HEK293 (cell line): Measurements from ENCODE around the gene FOSB.

Source experiments
- CTCF ChIA-PET: fragments of 350-600 bp; formaldehyde crosslinking; extraction: SDS; loops from one replicate; lab custom pipeline; 2021; ENCODE audit warnings: antibody characterized with exemption; lab: Yijun Ruan, JAX
- POLR2A ChIA-PET: fragments of 300-600 bp; formaldehyde crosslinking; extraction: SDS; loops from one replicate; lab custom pipeline; 2020; ENCODE audit warnings: antibody characterized with exemption, inconsistent platforms; lab: Yijun Ruan, JAX
- H3K27ac ChIP-seq: fragments of 200-500 bp; sonication (Bioruptor generic); 2 replicates; pipeline ENCODE4 v1.5.1; 2014; ENCODE audit warnings: low read depth, low read length, control low read depth, inconsistent platforms; ENCODE audit errors: extremely low read depth
- H3K36me3 ChIP-seq, 2 experiments: fragments of 200-500 bp in 1 of 2; sonication (Bioruptor generic) in 1 of 2; 1 replicate in 1 of 2; 2 replicates in 1 of 2; pipeline ENCODE4 v1.5.1; 2014 to 2017; ENCODE audit warnings: inconsistent platforms in 2 of 2, low read length in 2 of 2; ENCODE audit not compliant: control insufficient read depth in 2 of 2, insufficient read depth in 1 of 2
- H3K4me1 ChIP-seq: fragments of 200-500 bp; sonication (Bioruptor generic); 2 replicates; pipeline ENCODE4 v1.5.1; 2014; ENCODE audit warnings: mild to moderate bottlenecking, low read length, inconsistent platforms; ENCODE audit not compliant: control insufficient read depth, insufficient read depth
- H3K4me3 ChIP-seq: 2 replicates; pipeline ENCODE4 v1.5.1; 2011; ENCODE audit warnings: low read depth, mild to moderate bottlenecking, control low read depth, low read length, moderate library complexity
- H3K9me3 ChIP-seq: fragments of 200-500 bp; sonication (Bioruptor generic); 2 replicates; pipeline ENCODE4 v1.5.1; 2014; ENCODE audit warnings: low read depth, low read length, inconsistent platforms; ENCODE audit not compliant: control insufficient read depth, insufficient read depth
- PRDM4 ChIP-seq: fragments of 450-650 bp; formaldehyde crosslinking; IDR thresholded peaks from 2 replicates; pipeline ENCODE4 v1.5.1; 2017; ENCODE audit warnings: missing biosample characterization, missing genetic modification characterization
- ZBTB10 ChIP-seq: fragments of 450-650 bp; formaldehyde crosslinking; IDR thresholded peaks from 2 replicates; pipeline ENCODE4 v1.5.1; 2016; ENCODE audit warnings: missing biosample characterization, missing genetic modification characterization
- ZFP69B ChIP-seq: fragments of 450-650 bp; formaldehyde crosslinking; IDR thresholded peaks from 2 replicates; pipeline ENCODE4 v1.5.1; 2016; ENCODE audit warnings: missing biosample characterization, missing genetic modification characterization
- ZNF112 ChIP-seq: fragments of 450-650 bp; formaldehyde crosslinking; IDR thresholded peaks from 2 replicates; pipeline ENCODE4 v1.5.0; 2017; ENCODE audit warnings: missing biosample characterization, missing genetic modification characterization
- ZNF121 ChIP-seq: fragments of 450-650 bp; formaldehyde crosslinking; IDR thresholded peaks from 2 replicates; pipeline ENCODE4 v1.5.1; 2016; ENCODE audit warnings: missing biosample characterization, missing genetic modification characterization
- ZNF157 ChIP-seq: fragments of 450-650 bp; formaldehyde crosslinking; IDR thresholded peaks from 2 replicates; pipeline ENCODE4 v1.5.1; 2016; ENCODE audit warnings: missing biosample characterization, missing genetic modification characterization
- ZNF223 ChIP-seq: fragments of 450-650 bp; formaldehyde crosslinking; IDR thresholded peaks from 2 replicates; pipeline ENCODE4 v1.5.1; 2016; ENCODE audit warnings: missing biosample characterization, missing genetic modification characterization
- ZNF324 ChIP-seq: fragments of 450-650 bp; formaldehyde crosslinking; IDR thresholded peaks from 2 replicates; pipeline ENCODE4 v1.5.1; 2016; ENCODE audit warnings: missing biosample characterization, missing genetic modification characterization
- ZNF335 ChIP-seq: fragments of 450-650 bp; formaldehyde crosslinking; conservative IDR thresholded peaks from 2 replicates; pipeline ENCODE4 v1.5.1; 2016; ENCODE audit warnings: missing biosample characterization, missing genetic modification characterization
- ZNF48 ChIP-seq: fragments of 450-650 bp; formaldehyde crosslinking; IDR thresholded peaks from 2 replicates; pipeline ENCODE4 v1.5.1; 2016; ENCODE audit warnings: missing biosample characterization, missing genetic modification characterization
- ZNF518A ChIP-seq: fragments of 450-650 bp; formaldehyde crosslinking; conservative IDR thresholded peaks from 2 replicates; pipeline ENCODE4 v1.5.1; 2016; ENCODE audit warnings: low read depth, missing biosample characterization, missing genetic modification characterization
- ZNF629 ChIP-seq: fragments of 450-650 bp; formaldehyde crosslinking; IDR thresholded peaks from 2 replicates; pipeline ENCODE4 v1.5.1; 2017; ENCODE audit warnings: missing biosample characterization, missing genetic modification characterization
- ZNF692 ChIP-seq: fragments of 450-650 bp; formaldehyde crosslinking; IDR thresholded peaks from 2 replicates; pipeline ENCODE4 v1.5.1; 2016; ENCODE audit warnings: missing biosample characterization, missing genetic modification characterization

Gene FOSB

GRCh38 chr19:45451131-45451849 lies 16.5 kb upstream of the FOSB start (continued):
- no peak for TF ChIP-seq ZNF518A (tag by site-specific recombination)
- TF ChIP-seq ZBTB10 (tag by site-specific recombination) = peak; percentile 34; the same call in 1 of the 2 replicates
- TF ChIP-seq PRDM4 (tag by site-specific recombination) = no peak

- TF ChIP-seq ZNF121 (tag by site-specific recombination) = peak; percentile 88
- TF ChIP-seq ZNF629 (tag by site-specific recombination) = no peak
- TF ChIP-seq ZNF48 (tag by site-specific recombination) = no peak
- TF ChIP-seq ZNF223 = no peak
- H3K4me3 ChIP-seq = no peak overlapping the region
- peaks cover 11% of the 10 kb centered on the region; the same call in 1 of the 2 replicates for H3K4me1 ChIP-seq
- no peaks in the 10 kb centered on the region for H3K36me3 ChIP-seq
- H3K9me3 ChIP-seq = no peaks in the 10 kb centered on the region
- ChIA-PET POLR2A (interaction anchor here (1.2 kb wide), 1 partner anchor 16 kb away, joined by 3 read pairs; the partner anchor contains the start of gene FOSB), CTCF (interaction anchor here (0.6 to 2.9 kb wide), 4 partner anchors 13 to 369 kb away, joined by 3 to 15 read pairs (median 3); no protein-coding TSS in a partner anchor)
- no peak overlapping the region for H3K27ac ChIP-seq
Observed at GRCh38 chr19:45451850-45452387, 15.9 kb upstream of the FOSB start.

- H3K4me3 ChIP-seq = peak overlapping the region; percentile 23
- TF ChIP-seq ZNF335 (tag by site-specific recombination) (peak; percentile 98), ZNF157 (tag by site-specific recombination) (no peak), ZNF112 (no peak), ZNF692 (tag by site-specific recombination) (peak; percentile 76), ZFP69B (tag by site-specific recombination) (0 out of 2 replicates have a peak, but pooled peaks have one; percentile 41), ZNF324 (tag by site-specific recombination) (peak; percentile 58; the same call in 1 of the 2 replicates)
Observed at GRCh38 chr19:45455707-45456499, 11.9 kb upstream of the FOSB start.

More at GRCh38 chr19:45455707-45456499, 11.9 kb upstream of the FOSB start:
- Histone ChIP-seq H3K36me3 (no peaks in the 10 kb centered on the region; a peak in 1 of 3 replicates), H3K27ac (0 out of 2 replicates have a peak overlapping the region, but pooled peaks have one; percentile 11), H3K9me3 (no peaks in the 10 kb centered on the region), H3K4me1 (peaks cover 7% of the 10 kb centered on the region; the same call in 1 of the 2 replicates)
- CTCF ChIA-PET = interaction anchor here (0.5 to 2.0 kb wide), 6 partner anchors 9 to 24 kb away, joined by 4 to 20 read pairs (median 6); no protein-coding TSS in a partner anchor
- POLR2A ChIA-PET = interaction anchor here (0.5 to 4.2 kb wide), 4 partner anchors 13 to 261 kb away, joined by 3 to 52 read pairs (median 6); partner anchors contain the start of gene FOSB
